ENCODE measurements around the gene AGPAT3. TPM values are rescaled to one million over a fixed set of nuclear protein-coding genes. Genes with fewer than 3 reads are reported as not detected.

Gene AGPAT3
- total RNA-seq, 1 donor from 2014 or later = 33.9 TPM

GRCh38 chr21:43864313-43864961 is 586 bp upstream of the AGPAT3 start:
- no peak for DNase-seq (ENCODE audit: low spot score)

- DNase-seq (ENCODE audit: low spot score) = peak; percentile 20
Observed at GRCh38 chr21:43865540-43866259, 677 bp downstream of the AGPAT3 start.

GRCh38 chr21:43866260-43866629 is 1.2 kb downstream of the AGPAT3 start:
- DNase-seq (ENCODE audit: low spot score) = peak; percentile 68

- DNase-seq (ENCODE audit: low spot score) = no peak
Observed at GRCh38 chr21:43866659-43867331, 1.8 kb downstream of the AGPAT3 start.

GRCh38 chr21:43867332-43867703 is 2.3 kb downstream of the AGPAT3 start:
- DNase-seq (ENCODE audit: low spot score) = no peak

- DNase-seq (ENCODE audit: low spot score) = no peak
Observed at GRCh38 chr21:43867948-43868347, 2.9 kb downstream of the AGPAT3 start.

- DNase-seq (ENCODE audit: low spot score) = no peak
Observed at GRCh38 chr21:43868461-43868860, 3.4 kb downstream of the AGPAT3 start.

GRCh38 chr21:43869486-43870325 is 4.7 kb downstream of the AGPAT3 start:
- no peak for DNase-seq (ENCODE audit: low spot score)

- DNase-seq (ENCODE audit: low spot score) = no peak
Observed at GRCh38 chr21:43871487-43871886, 6.5 kb downstream of the AGPAT3 start.

- no peak for DNase-seq (ENCODE audit: low spot score)
Observed at GRCh38 chr21:43872531-43873197, 7.6 kb downstream of the AGPAT3 start.

GRCh38 chr21:43873673-43874072 is 8.7 kb downstream of the AGPAT3 start:
- no peak for DNase-seq (ENCODE audit: low spot score)

- no peak for DNase-seq (ENCODE audit: low spot score)
Observed at GRCh38 chr21:43874085-43874805, 9.2 kb downstream of the AGPAT3 start.

- DNase-seq (ENCODE audit: low spot score) = no peak
Observed at GRCh38 chr21:43876605-43877004, 11.6 kb downstream of the AGPAT3 start.

GRCh38 chr21:43877936-43878575 is 13.0 kb downstream of the AGPAT3 start:
- DNase-seq (ENCODE audit: low spot score) = no peak

GRCh38 chr21:43879348-43880110 is 14.5 kb downstream of the AGPAT3 start:
- no peak for DNase-seq (ENCODE audit: low spot score)

GRCh38 chr21:43880111-43880985 is 15.3 kb downstream of the AGPAT3 start:
- no peak for DNase-seq (ENCODE audit: low spot score)

GRCh38 chr21:43881283-43881682 is 16.3 kb downstream of the AGPAT3 start:
- DNase-seq (ENCODE audit: low spot score) = no peak

GRCh38 chr21:43881935-43882334 is 16.9 kb downstream of the AGPAT3 start:
- DNase-seq (ENCODE audit: low spot score) = no peak
